CD4-positive, alpha-beta T cell treated with Interferon gamma for 1 hour (primary cell): Measurements from ENCODE around the gene EPHB1.
"Not testable (repeated sequence)": the region's sequence is repeated elsewhere in the genome, so short reads cannot be mapped to it uniquely, and the experiment has no call there.

Source experiments
- DNase-seq: peaks from one replicate; pipeline ENCODE4 v3.0.0-alpha.2; 2020

Gene EPHB1

DNA sequence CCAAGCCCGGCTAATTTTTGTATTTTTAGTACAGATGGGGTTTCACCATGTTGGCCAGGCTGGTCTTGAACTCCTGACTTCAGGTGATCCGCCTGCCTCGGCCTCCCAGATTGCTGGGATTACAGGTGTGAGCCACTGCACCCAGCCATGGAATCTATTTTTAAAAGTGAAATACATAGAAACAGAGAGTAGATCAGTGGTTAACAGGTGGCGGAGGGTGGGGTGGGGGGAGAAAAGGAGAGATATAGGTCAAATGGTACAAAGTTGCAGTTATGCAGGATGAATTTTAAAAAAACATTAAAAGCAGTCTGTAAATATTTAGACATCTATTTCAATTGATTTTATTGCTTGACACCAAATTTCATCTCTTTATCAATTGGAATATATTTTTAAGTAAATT, 6.8 kb upstream of the EPHB1 start:
- DNase-seq = not testable (repeated sequence)

DNA sequence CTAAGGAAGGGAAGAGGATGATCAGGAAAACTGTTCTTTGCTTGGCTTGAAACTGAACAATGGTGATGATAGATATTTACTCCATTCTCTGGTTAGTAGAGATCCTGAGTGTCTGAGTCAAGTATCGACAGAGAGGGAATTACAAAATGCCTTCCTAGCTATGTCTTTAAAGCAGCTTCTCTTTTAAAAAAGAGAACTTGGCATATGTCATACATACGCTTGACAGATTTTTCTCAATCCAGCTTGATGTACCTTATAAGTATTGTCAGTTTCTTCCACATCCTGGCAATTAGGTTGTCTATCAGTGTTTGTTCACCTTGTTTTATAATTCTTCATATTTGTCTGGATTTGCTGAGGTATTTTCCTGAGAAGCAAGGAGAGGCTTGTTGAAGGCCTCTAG, 5.0 kb upstream of the EPHB1 start:
- no peak for DNase-seq

DNA sequence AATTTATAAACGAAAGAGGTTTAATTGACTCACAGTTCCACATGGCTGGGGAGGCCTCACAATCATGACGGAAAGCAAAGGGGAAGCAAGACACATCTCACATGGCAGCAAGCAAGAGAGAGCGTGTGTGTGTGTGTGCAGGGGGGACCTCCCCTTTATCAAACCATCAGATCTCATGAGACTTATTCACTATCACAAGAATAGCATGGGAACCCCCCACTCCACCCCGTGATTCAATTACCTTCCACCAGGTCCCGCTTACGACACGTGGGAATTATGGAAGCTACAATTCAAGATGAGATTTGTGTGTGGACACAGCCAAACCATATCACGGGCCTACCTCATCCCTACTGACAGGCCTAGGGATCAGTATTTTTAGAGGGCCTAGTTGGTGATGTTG, 3.1 kb upstream of the EPHB1 start:
- DNase-seq = no peak

DNA sequence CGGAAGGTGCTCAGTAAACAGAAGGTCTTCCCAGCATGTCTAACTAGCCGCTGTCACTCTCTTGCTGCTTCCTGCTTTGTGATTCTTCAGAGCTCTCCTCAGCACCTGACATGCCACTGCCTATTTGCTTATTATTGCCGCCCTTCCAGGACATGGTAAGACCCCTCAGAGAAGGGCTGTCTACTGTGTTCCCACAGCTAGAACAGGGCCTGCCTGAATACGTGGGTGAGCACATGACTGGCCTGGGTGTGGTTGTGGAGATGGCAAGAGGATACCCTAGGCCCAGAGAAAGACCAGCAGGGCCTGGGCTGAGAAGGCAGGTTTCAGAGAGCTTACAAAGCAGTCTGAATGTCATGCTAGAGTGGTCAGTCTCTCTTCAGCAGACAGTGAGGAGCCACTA, 2.4 kb upstream of the EPHB1 start:
- no peak for DNase-seq

DNA sequence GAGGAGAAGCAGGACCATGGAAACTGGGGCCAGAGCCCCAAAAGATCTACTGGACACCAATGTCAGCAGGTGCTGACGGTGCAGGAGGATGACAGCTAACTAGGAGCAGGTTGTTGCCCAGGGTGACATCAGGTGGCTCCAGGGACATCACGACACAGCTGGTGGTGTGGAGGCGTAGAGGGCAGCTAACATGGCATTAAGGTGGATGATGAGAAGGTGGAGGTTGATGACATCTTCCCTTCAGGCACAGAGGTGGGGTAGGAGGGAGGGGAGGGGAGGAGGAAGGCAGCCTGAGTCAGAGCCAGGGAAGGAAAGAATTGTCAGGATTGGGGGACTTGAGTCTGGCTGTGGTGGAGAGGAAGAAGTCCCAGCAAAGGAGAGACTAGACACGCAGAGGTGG, 1.5 kb upstream of the EPHB1 start:
- DNase-seq = no peak

DNA sequence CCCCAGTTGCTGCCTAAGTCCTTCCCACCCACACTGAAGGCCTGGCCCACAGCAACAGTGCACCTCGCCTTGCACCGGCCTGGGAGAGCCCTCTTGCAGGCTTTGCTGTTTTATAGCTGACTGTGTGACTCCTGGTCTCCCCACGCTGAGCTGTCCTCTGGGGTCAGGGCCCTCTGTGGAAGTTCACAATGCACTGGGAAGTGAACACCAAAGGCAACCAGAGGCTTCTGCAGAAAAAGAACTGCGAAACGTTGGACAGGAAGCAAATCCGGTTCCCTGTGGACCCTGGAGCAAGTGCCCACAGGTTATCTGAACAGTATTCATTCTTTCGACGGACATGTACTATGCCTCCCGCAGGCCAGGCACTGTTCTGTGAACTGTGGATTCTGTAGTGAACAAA, 737 bp upstream of the EPHB1 start:
- no peak for DNase-seq

DNA sequence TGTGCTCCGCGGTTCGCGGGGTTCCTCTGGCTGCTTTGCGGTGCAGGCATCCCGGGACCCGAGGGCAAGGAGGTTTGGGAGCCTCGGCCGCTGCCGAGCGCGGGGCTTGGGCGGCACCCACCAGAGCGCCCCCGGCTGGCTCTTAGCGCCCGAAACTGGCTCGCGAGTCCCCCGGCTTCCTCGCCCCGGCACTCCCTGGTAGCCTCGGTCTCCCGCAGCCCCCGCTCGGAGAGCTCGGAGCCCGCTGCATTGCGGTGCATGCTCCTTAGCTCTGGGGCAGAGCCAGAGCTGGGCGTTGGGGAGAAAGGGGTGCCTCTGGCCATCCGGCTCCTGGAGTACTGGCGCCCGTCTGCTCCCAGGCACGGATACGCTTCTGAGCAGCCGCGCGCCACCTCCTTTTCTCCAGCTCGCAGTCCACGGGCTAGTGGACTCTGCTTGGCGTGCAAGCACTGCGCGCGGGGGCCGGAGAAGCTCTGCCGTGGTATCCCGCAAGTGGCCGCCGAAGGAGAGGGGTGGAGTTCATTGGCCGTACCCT, 753 bp downstream of the EPHB1 start:
- no peak for DNase-seq

DNA sequence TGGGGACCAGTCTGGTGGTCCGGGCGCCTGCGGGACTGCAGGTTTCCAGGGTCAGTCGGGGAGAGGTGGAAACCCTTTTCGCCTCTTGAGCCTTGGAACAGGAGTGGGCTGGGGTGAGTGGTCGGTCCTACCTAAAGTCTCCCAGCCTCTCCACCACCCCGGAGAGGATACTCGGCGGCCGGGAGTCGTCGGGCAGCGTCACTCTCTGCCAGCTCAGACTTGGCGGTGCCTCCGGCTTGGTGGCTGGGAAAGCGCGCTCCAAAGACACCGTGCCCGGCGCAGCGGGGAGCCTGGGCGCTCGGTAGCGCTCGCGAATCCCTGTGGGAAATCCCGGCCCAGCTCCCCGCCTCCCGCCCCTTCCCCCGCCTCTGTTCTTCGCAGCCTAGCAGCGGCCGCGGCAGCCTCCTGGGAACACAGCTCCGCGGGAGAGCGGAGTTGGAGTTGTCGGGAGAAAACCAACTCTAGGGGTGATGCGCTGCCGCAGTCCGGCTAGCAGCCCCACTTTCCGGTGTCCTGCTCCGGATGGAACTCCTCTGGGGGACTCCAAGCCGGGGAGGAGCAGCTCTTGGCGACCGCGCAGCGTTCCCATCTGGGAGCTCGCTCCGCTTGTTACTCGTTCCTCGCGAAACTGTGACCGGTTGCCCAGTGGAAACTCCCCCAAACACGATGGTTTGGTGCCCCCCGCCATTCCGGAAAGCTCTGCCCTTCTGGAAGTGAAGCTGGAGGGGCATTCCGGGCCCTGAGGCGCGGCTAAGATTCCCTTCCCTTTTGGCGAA, 1.4 kb downstream of the EPHB1 start:
- no peak for DNase-seq

DNA sequence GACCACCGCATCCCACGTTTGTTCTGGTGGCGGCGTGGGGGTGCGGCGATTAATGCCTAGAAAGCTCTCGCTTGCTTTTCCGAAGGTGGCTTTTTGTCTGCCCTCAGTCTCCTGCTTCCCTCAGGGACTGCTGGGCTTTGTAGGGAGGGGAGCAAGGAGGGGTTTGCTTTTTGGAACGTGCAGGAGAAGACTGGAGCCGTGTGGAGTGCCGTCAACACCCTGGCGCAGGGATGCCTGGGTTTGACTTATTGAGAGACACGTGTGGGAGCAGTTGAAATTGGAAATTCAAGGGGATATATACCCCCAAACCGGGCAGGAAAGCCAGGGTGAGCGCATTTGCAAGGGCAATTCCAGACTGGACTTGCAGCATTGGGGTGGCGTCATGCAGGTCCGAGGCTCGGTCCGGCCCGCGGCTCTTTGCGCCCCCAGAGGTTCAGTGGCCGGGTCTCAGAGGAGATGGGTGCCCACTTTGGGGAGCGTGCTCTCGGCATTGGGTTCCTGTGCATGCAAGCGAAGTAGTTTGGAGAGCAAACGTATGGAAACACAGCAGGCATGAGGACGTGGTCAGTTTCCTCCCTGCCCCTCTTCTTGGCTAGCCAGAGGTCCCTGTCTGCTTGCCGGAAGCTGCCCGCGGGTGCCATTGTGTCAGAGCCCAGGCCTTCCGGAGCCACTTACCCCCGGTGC, 2.1 kb downstream of the EPHB1 start:
- DNase-seq = no peak

DNA sequence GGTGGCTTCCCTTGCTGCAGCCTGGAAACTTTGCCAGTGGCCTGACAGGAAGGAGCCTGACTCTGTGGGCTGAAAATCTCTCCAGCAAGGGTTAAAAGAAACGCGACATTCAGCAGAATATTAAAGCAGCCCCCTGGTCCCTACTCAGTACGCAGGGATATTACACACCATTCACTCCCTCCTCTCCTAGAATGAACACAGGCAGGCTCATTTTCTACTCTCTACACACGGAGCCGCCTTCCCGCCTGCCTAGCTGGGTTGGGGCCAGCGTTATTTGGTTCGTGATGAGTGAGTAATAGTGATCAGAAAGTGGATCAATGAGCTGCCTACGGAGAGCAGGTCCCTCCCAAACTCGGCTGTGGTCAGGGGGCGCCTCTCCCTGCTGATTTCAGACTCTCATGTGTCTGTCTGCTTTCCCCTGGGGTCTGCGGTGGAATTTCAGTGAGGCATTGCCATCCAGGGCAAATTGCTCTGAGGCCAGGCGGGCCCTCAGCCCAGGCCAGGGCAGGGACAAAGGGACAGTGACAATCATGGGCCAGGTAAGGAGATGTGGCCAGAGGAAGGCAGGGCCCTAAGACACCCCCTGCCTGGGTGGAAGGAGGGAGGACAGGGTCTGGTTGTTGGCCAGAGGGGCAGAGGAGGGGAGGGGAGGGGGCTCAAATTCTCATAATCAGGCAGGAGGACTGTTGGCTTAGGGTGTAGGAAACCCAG, 2.8 kb downstream of the EPHB1 start:
- DNase-seq = no peak

DNA sequence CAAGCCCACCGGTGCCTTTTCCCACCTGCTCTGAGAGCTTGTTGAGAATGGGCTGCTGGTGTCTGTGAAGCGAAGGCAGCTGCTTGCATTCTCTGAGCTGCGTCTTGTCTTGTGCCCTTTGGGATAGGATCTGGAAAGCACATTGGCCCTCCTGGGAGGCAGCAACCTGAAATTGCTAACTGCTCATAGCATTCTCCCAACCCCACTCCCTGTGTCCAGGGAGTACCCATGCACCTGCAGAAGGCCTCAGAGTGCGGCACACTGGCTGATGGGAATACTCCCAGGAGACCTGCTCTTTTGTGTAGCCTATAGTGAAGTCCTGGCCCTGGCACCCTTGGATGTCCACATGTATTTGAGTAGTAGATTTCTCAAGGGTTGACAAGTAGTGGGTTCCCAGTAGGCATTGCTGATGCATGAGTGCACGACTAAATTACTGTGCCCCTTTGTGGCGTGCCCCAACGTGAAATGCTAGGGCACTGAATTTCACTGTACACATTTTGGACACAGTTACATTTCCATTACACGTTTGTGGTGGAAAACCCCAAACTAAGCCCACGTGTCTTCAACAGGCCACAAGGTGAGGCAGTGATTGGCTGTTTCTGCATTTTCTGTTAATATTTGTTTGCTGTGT, 3.7 kb downstream of the EPHB1 start:
- no peak for DNase-seq

DNA sequence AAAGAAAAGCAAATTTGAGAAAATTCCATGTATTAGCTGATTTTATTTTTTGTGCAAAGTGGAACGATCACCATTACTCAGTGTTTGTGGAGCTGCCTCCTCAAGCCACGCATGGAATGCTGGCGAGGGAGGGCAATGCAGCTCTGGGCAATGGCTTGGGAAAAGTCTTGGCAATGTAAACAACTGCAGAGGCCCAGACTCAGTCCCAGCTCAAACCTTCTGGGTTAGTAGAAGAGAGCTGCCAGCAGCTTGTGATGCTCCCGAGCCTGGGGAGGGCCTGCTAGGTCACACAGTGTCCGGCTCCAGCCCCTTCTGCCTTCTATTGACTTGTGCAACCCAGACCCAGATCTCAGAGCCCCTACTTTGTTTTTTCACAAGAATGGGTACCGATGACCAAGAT, 4.3 kb downstream of the EPHB1 start:
- DNase-seq = no peak

DNA sequence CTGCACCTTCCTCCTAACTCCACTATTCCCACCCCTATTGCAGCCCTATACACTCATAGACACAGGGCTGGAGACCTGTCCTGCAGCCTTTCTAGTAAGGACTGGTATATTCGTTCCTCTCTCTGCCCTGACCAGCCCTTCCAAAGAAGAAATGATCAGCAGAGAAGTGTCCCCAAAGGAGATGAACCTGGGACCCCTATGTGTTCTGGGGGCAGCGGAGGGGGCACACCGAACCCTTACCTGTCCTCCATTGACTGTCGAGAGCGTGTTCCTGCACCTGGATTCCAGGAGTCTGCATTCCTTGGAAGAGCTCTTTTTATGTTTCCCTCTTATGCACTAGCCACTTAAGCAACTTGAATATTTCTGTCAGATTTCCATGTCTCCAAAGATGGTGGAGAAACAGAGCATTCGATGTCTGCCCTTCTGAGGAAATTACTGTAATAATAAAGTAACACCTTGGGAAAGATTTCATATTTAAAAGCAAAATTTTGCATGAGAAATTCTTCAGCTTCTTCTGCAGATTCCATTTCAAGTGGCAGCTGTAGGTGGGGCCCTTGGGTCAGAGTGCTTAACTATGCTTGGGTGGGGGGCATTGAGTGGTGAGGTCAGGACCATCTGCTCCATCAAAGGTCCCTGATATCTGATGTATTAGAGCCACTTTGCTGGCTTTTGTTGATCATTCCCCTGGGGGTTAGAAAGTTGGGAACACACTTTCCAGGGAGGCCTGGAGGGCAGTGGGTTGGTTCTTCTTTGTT, 6.3 kb downstream of the EPHB1 start:
- DNase-seq = no peak

DNA sequence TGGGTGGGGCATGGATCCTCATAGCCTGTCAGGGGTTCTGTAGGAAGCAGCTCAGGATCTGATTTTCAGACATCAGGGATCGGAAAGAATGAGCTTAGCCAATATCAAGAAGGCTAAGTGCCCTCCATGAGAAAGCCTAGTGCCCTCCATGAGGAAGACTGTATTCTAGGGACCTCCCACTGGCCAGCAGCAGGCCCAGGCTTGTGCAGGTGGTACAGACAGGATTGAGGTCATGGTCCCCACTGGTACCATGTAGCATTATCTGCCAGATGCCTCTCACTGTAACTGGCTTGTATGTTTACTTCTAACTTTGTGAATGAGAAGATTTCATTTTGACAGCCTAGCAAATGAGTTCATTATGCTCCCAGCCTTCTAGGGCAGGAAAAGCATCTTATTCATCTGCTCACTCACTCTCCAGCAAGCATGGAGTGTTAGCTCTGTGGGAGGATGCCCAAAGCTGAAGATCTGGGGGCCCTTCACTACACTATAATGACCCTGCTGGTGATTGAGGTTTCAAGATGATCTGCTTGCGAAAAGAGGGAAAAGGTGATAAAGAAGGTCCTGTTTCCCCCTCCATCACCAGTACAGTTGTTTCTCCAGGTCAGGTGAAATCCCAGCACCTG, 7.5 kb downstream of the EPHB1 start:
- no peak for DNase-seq

DNA sequence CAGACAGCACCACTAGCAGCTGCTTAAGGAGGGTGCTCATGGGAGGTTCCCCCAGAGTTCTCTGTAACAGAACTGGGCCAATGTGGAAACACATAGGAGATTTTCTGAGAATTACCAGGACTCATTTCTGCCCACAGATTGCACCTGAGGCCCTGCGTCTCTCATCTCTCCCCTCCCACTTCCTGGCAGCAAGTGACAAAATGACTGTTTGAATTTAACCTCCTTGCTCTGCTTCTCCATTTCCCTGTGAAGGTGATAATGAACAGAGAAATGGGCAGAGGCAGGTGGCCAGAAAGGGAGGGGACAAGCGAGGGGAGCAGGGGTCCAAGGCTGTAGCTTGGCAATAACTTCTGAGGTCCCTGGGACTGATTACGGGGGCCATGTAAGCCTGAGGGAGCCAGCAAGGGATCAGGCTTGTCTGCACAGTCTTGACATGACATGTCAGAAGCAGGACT, 8.0 kb downstream of the EPHB1 start:
- no peak for DNase-seq

DNA sequence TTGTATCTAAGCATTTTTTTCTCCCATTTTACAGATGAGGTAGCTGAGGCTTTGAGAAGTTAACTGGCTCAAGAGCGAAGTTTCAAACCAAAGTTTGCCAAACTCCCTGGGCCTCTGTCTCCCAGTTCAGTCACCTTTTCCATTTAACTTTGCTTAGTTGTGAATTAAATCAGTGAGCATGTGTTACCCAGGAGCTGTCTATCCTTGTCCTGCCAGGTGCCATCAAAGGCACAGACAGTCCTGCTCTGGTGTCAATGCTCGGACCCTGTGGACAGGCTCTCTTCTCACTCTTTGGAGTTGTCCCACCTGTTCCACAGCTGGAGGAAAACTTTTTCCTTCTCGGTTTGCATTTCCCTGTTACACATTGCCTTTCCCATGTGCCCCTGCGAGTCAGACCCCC, 8.6 kb downstream of the EPHB1 start:
- DNase-seq = no peak

DNA sequence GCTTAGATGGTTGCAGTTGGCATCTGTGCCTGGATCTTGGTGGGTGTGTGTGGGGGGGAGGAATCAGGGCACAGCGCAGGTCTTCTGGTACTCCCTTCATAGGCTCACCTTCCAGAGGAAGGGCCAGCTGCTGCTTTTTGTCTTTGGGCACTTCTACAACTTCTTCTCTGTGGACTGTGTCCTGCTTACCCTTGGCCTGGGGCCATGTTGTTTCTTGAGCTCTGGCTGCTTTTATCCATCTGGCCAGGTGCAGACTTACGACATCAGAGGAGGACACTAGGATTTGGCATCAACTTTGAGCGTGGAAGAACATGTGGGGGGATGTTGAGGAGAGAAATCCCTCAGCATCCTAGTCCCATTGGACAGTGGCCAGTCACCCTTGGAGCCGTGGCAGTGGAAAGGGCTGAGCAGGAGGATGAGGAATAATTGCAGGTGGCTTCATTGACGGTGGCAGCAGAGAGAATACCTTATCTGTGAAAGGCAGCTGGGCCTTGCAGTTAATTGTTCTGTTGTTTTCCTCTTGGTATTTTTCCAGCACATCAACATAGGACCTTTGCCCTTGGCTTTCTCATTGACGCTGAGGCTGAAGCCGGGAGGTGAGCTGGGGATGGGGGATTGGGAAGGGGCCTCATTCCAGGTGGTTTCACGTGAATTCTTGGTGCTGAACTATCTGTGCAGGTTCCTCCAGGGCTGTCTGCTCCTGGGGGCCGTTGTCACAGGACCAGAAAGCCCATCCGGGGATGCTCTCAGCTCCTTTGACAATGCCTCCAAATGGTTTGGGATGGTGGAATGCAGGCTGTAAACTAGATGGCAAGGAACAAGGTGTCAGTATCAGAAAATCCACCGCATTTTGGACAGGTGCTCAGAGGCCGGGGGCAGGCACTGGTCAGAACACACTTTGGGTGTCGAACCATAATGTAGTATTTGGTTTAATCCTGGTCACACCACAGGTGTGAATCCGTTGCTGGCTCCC, 9.7 kb downstream of the EPHB1 start:
- no peak for DNase-seq

DNA sequence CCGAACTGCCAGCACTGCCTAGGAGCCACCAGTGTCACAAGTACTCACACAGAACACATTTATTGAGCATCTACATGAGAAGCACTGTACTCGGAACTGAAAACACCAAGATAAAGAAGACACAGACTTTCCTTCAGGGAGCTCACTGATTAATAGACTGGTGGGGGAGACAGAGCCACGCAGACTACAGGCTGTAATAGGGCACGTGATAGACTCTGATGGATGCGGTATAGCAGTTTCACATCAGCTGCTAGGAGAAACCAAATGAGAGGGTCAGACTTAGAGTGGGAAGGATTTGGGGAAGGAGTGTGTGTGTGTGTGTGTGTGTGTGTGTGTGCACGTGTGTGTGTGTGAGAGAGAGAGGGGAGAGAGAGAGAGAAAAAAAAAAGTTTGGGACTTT, 12.1 kb downstream of the EPHB1 start:
- no peak for DNase-seq

DNA sequence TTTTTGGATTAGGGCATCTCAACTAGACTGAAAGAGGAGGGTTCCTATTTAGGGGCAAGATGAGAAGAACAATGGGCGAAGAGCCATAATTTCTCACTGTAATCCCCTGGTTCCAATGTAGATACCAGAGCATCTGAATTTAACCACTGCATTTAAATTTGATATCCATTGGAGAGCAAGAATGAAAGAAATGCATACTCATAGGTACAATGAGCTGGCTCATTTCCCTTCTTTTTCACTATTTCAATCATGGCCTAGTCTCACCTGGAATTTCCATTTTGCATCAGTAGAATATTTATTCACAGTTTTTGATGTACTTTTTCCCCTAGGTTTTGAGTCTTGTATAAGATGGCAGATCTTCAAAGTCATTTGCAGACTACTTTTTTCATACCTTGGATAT, 13.8 kb downstream of the EPHB1 start:
- DNase-seq = no peak

DNA sequence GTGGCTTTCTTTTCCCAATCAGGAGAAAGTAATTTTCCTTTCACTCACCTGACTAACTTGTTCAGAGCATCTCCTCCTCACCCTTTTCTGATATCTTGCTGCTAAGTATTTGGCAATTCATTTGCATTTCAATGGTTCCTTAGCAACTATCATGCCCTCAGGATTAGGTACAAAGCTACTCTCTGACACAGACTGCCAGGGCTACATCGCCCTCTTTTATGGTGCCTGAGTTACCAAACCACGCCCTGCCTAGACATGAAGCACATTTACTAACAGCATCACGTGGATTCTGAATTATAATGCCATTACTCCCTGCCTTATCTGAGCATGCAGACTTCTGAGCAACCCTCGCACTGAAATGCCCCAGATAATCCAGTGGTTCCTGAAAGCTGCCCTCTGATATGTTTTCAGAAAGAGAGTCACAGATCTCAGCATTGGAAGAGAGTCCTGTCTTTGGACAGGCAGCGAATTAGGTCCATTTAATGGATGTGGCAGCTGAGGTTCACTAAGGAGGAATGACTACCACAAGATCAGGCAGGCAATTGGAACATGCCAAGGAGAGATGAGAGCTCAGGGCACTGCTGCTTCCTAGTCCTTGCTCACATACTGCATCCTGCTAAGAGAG, 14.5 kb downstream of the EPHB1 start:
- no peak for DNase-seq
